GM12892 (cell line): ENCODE results near the gene ATP9B.

Source experiments
- POLR2A ChIP-seq: IDR thresholded peaks from 2 replicates; pipeline ENCODE4 v1.6.1; 2011; ENCODE audit warnings: low read depth, low read length, control low read depth
- POLR2AphosphoS5 ChIP-seq: IDR thresholded peaks from 2 replicates; pipeline ENCODE4 v1.6.1; 2011; ENCODE audit warnings: low read depth, low read length, control low read depth
- TAF1 ChIP-seq: IDR thresholded peaks from 2 replicates; pipeline ENCODE4 v1.6.1; 2011; ENCODE audit warnings: low read depth, mild to moderate bottlenecking, control low read depth, low read length, borderline replicate concordance

DNA sequence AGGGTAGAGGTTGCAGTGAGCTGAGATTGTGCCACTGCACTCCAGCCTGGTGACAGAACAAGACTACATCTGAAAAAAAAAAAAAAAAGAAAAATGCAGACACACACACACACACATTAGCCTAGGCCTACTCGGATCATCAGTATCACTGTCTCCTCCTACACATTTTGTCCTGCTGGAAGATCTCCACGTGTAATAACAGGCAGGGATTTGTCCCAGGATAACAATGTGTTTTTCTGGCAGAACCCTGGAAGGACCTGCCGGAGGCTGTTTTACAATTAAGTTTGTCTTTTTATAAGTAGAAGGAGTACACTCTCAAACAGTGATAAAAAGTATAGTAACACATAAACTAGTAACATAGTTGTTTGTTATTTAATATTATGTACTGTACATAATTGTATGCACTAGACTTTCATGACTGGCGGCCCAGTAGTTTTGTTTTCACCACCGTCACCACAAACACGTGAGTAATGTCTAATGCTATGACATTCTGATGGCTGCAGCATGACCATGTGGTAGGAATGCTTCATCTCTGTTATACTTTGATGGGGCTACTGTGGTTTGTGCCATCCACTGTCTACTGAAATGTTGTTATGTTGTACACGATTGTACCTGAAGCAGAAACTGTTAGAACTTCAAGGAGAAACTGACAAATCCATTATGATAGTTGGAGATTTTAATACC, 130.6 kb downstream of the ATP9B start:
- TF ChIP-seq POLR2AphosphoS5 (no peak), POLR2A (no peak), TAF1 (no peak)
